Thyroid gland (tissue), 4 donors: ENCODE results near the gene ESM1.

Source experiments
- CTCF ChIP-seq, 6 experiments: fragments of 200-600 bp in 3 of 6; fragments of 450-650 bp in 3 of 6; sonication (generic) in 3 of 6; IDR thresholded peaks; one replicate each; pipeline ENCODE4 v1.5.1; 2016 to 2019; ENCODE audit warnings: antibody characterized with exemption in 6 of 6, mild to moderate bottlenecking in 2 of 6, inconsistent platforms in 1 of 6, moderate library complexity in 1 of 6
- POLR2A ChIP-seq, 2 donors: fragments of 450-650 bp; IDR thresholded peaks; one replicate each; pipeline ENCODE4 v1.6.1; 2017; ENCODE audit warnings: antibody characterized with exemption in 2 of 2, mild to moderate bottlenecking in 2 of 2, moderate library complexity in 1 of 2

DNA sequence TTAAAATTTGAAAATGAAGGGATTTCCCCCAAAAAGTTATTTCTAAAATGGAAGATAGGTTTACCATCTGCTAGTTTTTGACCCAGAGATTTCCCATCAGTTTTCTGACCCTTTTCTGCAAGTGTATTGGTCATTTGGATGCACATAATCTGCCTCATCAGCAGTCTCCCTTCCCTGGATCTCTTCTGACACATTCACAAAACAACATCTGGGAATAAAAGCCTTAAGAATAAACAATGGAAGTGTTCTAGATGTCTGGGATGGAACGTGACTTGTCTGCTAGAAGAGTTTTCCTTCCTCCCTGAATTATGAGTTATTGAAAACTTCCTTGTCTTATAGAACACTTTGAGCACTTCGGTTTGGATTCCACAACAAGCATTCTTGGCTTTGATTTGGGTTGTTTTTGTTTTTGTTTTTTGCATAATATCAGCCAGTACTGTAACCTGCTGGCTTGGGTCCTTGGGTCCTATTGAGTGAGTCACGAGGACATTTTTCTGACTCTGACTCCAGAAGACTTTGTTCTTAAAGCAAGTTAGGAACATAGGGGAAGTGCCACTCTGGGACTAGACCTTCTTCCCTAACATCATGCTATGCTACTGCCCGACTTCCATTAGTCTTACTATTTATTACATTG, 18.2 kb upstream of the ESM1 start:
- TF ChIP-seq CTCF (IDR thresholded peaks at IDR 0.05): no peak
- no peak for TF ChIP-seq POLR2A (IDR thresholded peaks at IDR 0.05)
